Esophagus squamous epithelium (tissue), 5 donors: ENCODE measurements around the gene TEAD1. TPM values are rescaled to one million over a fixed set of nuclear protein-coding genes. Genes with fewer than 3 reads are reported as not detected.

Experiments
- DNase-seq: peaks from one replicate; lab custom pipeline; 2025; lab: John Stamatoyannopoulos, UW
- H3K27ac ChIP-seq, 4 donors: fragments of 200-600 bp; sonication (generic); one replicate each; pipeline ENCODE4 v1.5.1; 2016 to 2019; ENCODE audit warnings: mild to moderate bottlenecking in 1 of 4
- H3K27me3 ChIP-seq, 4 donors: fragments of 200-600 bp; sonication (generic); 1 replicate in 3 of 4; 2 replicates in 1 of 4; pipeline versions ENCODE4 v1.5.1 to v1.6.0; 2017 to 2021; ENCODE audit warnings: antibody characterized with exemption in 1 of 4
- H3K36me3 ChIP-seq, 3 donors: fragments of 200-600 bp; sonication (generic); one replicate each; pipeline ENCODE4 v1.5.1; 2016 to 2019
- H3K4me1 ChIP-seq, 3 donors: fragments of 200-600 bp; sonication (generic); one replicate each; pipeline ENCODE4 v1.5.1; 2017 to 2019
- H3K4me3 ChIP-seq, 4 donors: fragments of 200-600 bp; sonication (generic); 1 replicate in 3 of 4; 2 replicates in 1 of 4; pipeline ENCODE4 v1.5.1; 2016 to 2019; ENCODE audit warnings: mild to moderate bottlenecking in 2 of 4, moderate library complexity in 1 of 4
- H3K9me3 ChIP-seq, 3 donors: fragments of 200-600 bp; sonication (generic); one replicate each; pipeline ENCODE4 v1.5.1; 2016 to 2019
- POLR2A ChIP-seq, 4 donors: fragments of 450-650 bp; IDR thresholded peaks; one replicate each; pipeline ENCODE4 v1.6.1; 2017; ENCODE audit warnings: antibody characterized with exemption in 4 of 4, mild to moderate bottlenecking in 4 of 4, moderate library complexity in 3 of 4
- WGBS, 2 donors: methylation state at CpG; one replicate each; pipeline ENCODE4 v1.1.5; 2018; 5-methylcytosine and 5-hydroxymethylcytosine counted together
- intact Hi-C: fragments of 100-400 bp; cut with DNase I; formaldehyde crosslinking; loops from one replicate; pipeline ENCODE4 v1.15.0; 2022
- total RNA-seq, 4 donors: library from RNA; depleted of rRNA; stranded (reverse); fragments of >200 nt; gene quantifications; one replicate each; pipeline ENCODE4 v1.1.0, GENCODE V29; 2016
- TF ChIP-seq, protein P1 (sequence below), 6 experiments: fragments of 450-650 bp in 4 of 6; fragments of 200-600 bp in 2 of 6; sonication (generic) in 2 of 6; IDR thresholded peaks; one replicate each; pipeline ENCODE4 v1.5.1; 2016 to 2019; ENCODE audit warnings: antibody characterized with exemption in 6 of 6, mild to moderate bottlenecking in 4 of 6, moderate library complexity in 4 of 6
- donor health status: DM: yes; HTN: yes; CAD: no.

The TEAD1 gene
- total RNA-seq = 10 to 100 TPM; 33.3 to 75.2 (median 49.8) TPM

DNA sequence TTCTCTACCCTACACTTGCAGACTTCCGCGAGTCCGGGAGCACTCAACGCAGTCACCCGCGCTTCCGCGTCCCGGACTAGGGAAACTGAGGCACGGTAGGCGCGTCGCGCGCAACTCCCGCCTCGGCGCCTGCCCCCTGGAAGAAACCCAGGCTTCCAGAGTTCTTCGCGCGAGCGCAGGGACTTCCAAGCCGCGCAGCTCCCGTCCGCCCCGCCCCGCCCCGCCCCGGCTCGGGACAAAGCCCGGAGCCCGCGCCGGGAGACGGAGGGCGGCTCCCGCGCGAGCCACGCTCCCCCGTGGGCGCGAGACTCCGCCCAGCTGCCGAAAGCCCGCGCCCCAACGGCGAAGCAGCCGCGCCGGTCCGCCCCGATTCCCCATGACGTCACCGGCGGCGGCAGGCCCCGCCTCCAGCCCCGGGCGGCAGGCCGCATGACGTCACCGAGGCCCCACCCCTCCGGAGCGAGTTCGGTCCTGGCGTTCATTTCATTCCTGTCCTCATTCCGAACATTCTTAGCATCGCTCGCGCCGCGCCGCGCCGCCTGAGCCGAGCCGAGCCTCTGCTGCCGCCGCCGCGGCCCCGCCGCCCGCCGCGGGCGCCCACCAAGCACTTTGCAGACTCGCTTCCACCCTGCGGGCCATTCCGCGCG is at the start of gene TEAD1:
TSS of gene TEAD1 (plus strand) at position 498 of the 647 bp plus-strand sequence.
- peak within 1 kb of the TSS; percentile 95 to 99 (median 99) for H3K27ac ChIP-seq
- no peak for DNase-seq
- H3K36me3 ChIP-seq = no peaks in the 10 kb centered on the region
- H3K4me1 ChIP-seq = peaks cover 5 to 45% (median 6%) of the 10 kb centered on the region in 3 donors
- intact Hi-C loops = loop anchor here (5.0 to 10.0 kb wide), 2 partner anchors 138 to 211 kb away; no protein-coding TSS in a partner anchor
- H3K27me3 ChIP-seq = peaks cover 0 to 9% (median 0%) of the 10 kb centered on the region in 4 donors
- no peaks in the 10 kb centered on the region for H3K9me3 ChIP-seq
- H3K4me3 ChIP-seq = peak within 1 kb of the TSS; percentile 70 to 95 (median 88)
- WGBS, 2 donors = 0% methylated on average over 1 to 11 of the region's 95 CpGs
- TF ChIP-seq, protein P1, sequence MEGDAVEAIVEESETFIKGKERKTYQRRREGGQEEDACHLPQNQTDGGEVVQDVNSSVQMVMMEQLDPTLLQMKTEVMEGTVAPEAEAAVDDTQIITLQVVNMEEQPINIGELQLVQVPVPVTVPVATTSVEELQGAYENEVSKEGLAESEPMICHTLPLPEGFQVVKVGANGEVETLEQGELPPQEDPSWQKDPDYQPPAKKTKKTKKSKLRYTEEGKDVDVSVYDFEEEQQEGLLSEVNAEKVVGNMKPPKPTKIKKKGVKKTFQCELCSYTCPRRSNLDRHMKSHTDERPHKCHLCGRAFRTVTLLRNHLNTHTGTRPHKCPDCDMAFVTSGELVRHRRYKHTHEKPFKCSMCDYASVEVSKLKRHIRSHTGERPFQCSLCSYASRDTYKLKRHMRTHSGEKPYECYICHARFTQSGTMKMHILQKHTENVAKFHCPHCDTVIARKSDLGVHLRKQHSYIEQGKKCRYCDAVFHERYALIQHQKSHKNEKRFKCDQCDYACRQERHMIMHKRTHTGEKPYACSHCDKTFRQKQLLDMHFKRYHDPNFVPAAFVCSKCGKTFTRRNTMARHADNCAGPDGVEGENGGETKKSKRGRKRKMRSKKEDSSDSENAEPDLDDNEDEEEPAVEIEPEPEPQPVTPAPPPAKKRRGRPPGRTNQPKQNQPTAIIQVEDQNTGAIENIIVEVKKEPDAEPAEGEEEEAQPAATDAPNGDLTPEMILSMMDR (IDR thresholded peaks at IDR 0.05) = peak in 1 of 6 experiments; percentile 7
- TF ChIP-seq POLR2A (IDR thresholded peaks at IDR 0.05) = peak in 2 of 4 donors; percentile 59 to 74

DNA sequence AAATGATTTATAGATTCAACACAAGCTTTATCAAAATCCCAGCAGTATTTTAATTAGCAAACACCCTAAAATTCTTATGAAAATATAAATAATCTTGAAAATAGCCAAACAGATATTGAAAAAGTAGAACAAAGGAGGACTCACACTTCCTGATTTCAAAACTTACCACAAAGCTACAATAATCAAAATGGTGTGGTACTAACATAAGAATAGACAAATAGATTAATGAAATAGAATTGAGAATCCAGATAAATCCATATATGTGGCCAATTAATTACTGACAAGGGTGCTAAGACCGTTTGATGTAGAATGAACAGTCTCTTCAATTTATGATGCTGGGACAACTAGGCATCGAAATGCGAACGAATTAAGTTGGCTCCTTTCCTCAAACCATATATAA is 49.6 kb upstream of the TEAD1 start:
- Histone ChIP-seq H3K4me3 (no peak overlapping the region), H3K9me3 (peaks cover 0 to 12% (median 7%) of the 10 kb centered on the region in 3 donors), H3K27ac (no peak overlapping the region), H3K4me1 (no peaks in the 10 kb centered on the region), H3K27me3 (no peaks in the 10 kb centered on the region), H3K36me3 (no peaks in the 10 kb centered on the region)
- TF ChIP-seq POLR2A (IDR thresholded peaks at IDR 0.05) = no peak
- TF ChIP-seq, protein P1 (IDR thresholded peaks at IDR 0.05) = no peak
- intact Hi-C loops = no loop called here
- WGBS, 2 donors = 81 to 89% methylated on average over 4 of the region's 4 CpGs
- no peak for DNase-seq

DNA sequence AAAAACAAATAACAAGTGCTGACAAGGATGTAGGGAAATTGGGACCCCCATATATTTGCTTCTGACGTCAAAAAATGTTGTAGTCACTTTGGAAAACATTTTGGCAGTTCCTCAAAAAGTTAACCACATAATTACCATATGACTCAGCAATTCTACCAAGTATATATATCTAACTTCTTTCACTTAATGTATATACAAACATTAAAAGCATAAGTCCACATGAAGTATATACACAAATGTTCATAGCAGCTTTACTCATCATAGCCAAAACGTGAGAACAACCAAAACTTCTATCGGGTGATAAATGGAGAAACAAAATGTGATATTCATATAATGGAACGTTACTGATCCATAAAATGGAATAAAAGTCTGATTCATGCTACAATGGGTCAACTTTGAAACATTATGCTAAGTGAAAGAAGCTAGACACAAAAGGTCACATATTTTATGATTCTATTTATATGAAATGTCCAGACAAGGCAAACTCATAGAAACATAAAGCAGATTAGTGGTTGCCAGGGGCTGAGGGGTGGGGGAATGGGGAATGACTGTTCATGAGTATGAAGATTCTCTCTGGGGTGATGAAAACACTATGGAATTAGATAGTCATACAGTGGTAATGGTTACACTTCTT is 48.7 kb upstream of the TEAD1 start:
- Histone ChIP-seq H3K27ac (no peak overlapping the region), H3K27me3 (no peaks in the 10 kb centered on the region), H3K4me3 (no peak overlapping the region), H3K36me3 (no peaks in the 10 kb centered on the region), H3K9me3 (peaks cover 0 to 12% (median 7%) of the 10 kb centered on the region in 3 donors), H3K4me1 (no peaks in the 10 kb centered on the region)
- TF ChIP-seq, protein P1 (IDR thresholded peaks at IDR 0.05) = no peak
- TF ChIP-seq POLR2A (IDR thresholded peaks at IDR 0.05) = no peak
- intact Hi-C loops = no loop called here
- no peak for DNase-seq
- 23 to 33% methylated on average over 4 of the region's 4 CpGs for WGBS, 2 donors

DNA sequence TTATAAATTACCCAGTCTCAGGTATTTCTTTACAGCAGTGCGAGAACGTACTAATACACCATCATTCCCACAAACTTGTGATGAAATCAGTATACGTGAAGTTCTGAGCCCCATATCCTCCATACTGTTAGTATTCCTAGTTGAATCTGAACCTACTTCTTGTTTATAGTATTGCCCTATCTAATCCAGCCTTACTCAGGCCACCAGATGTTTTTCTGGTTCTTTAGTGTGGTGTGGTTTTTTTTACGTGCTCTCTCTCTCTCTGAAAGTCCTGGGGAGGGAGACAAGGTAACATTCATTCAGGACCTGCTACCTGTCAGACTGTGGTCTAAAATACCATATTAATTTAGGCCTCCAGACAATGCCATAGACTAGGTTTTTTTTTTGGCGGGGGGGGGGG is 47.6 kb upstream of the TEAD1 start:
- peaks cover 0 to 12% (median 7%) of the 10 kb centered on the region in 3 donors for H3K9me3 ChIP-seq
- H3K4me3 ChIP-seq = no peak overlapping the region
- H3K27ac ChIP-seq = no peak overlapping the region
- intact Hi-C loops = no loop called here
- 86 to 97% methylated on average over 4 to 5 of the region's 5 CpGs for WGBS, 2 donors
- TF ChIP-seq, protein P1 (IDR thresholded peaks at IDR 0.05) = no peak
- no peak for TF ChIP-seq POLR2A (IDR thresholded peaks at IDR 0.05)
- H3K27me3 ChIP-seq = no peaks in the 10 kb centered on the region
- no peaks in the 10 kb centered on the region for H3K4me1 ChIP-seq
- no peak for DNase-seq
- no peaks in the 10 kb centered on the region for H3K36me3 ChIP-seq

DNA sequence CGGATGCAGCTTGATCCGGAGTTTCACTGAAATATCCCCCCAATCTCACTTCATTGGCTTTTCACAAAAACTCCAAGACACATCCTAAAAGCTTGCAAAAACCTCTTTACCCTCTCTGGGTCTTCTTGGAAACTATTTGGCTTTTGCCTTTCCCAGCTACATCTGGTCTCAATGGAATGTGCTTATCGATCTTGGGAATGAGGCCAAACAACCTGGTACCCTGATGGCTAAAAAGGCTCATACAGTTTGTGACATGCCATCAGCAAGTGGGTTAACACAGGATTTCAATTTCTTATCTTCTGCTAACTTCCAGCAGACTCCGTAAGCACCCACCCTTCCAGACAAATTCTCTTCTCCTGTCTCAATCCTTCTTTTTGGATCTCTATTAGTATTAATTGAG is 45.9 kb upstream of the TEAD1 start:
- WGBS, 2 donors = 71 to 82% methylated on average over 4 of the region's 4 CpGs
- no peak for TF ChIP-seq POLR2A (IDR thresholded peaks at IDR 0.05)
- TF ChIP-seq, protein P1 (IDR thresholded peaks at IDR 0.05) = no peak
- intact Hi-C loops = no loop called here

More for the DNA sequence above, 45.9 kb upstream of the TEAD1 start:
- H3K4me1 ChIP-seq = no peaks in the 10 kb centered on the region
- H3K4me3 ChIP-seq = no peak overlapping the region
- peaks cover 0 to 10% (median 5%) of the 10 kb centered on the region in 3 donors for H3K9me3 ChIP-seq
- H3K27ac ChIP-seq = no peak overlapping the region
- H3K27me3 ChIP-seq = no peaks in the 10 kb centered on the region
- DNase-seq = no peak
- H3K36me3 ChIP-seq = no peaks in the 10 kb centered on the region
